GM20431 (cell line): Measurements from ENCODE around the gene MEIS2.

ENCODE experiments used
- in situ Hi-C: fragments of 300-500 bp; cut with MseI, MboI; formaldehyde crosslinking; loops from one replicate; pipeline ENCODE4 v1.15.0; 2020; ENCODE audit warnings: low sequenced_read_pairs; ENCODE audit not compliant: unreplicated experiment

Gene MEIS2

DNA sequence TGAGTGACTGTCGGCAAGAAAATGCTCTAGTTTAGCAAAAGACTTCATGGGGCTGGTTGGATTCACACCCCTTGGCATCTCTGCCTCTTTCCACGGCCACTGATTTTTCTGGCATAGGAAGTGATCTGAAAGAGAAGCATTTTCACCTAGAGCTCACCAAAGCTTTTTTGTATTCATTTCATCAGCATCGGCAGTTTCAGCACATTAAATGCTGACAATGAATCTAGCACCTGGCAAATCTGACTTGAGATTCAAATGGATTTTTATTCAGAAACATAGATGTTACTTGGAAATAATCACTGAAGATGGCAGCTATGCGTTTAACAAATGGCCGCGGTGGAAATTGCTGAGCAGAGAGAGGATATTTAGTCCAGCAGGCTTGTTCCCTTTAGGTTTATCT, 155.9 kb downstream of the MEIS2 start:
- in situ Hi-C loops = no loop called here

DNA sequence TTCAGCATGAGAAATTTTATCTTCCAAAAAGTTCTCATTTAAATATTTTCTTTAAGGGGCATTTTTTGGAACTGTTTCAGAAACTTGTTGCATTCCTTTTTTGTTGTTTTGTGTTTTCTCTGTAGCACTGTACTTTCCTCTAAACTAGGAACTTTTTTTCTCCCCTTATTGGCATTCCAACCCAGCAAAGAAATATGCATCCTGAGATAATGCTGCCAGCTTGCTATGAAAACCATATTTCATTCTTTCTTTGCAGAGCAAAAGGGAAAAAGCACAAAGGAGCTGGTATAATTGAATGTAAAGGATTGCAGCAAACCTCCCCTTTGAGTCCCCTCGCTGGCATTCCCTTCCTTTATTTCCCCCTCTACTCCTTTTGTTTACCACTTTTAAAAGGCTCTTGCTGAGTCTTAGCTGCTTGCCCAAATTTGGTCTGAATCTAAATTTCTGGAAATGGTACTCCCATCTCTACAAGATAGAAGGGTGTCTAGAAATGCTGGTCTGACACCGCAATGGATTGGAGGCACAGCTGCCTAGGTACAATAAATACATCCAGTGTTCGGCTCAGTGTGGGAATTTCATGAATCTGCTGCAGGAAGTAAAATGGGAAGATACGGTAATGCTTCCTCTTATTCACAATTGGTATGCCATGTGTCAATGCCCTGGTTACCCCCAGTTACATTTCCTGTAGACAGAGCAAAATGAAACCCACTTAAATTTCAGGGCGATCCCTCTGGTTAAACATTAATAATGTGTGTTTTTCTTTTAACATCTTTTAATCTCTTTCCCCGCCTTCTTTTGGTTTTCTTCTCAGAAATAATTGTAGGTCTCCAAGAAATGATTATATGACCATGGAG, 156.6 kb downstream of the MEIS2 start:
- in situ Hi-C loops = no loop called here

DNA sequence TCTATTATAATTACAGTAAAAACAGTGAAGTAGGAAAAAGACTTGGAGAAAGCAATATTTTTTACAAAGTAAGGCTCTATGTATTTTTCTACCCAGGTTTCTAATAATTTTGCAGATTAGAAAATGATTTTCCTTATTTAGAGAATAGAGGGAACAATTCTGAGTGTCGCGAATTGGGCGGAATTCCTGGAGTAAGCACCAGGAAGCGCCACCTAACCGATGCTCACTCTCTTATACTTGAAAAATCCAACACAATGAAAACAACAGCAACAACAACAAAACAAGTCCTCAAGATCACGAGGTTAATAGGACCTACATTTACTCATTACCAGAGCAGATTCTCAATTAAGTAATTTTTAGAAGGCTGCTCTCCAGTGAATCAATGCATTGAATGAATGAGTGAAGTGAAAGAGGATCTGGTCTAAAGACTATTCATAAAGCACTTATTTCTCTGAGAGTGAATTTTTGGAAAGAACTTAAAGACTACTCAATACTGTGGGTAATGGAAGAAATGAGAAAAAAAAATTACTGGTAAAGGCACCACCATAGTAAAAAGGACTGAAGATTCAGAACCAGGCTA, 158.0 kb downstream of the MEIS2 start:
- in situ Hi-C loops = no loop called here

DNA sequence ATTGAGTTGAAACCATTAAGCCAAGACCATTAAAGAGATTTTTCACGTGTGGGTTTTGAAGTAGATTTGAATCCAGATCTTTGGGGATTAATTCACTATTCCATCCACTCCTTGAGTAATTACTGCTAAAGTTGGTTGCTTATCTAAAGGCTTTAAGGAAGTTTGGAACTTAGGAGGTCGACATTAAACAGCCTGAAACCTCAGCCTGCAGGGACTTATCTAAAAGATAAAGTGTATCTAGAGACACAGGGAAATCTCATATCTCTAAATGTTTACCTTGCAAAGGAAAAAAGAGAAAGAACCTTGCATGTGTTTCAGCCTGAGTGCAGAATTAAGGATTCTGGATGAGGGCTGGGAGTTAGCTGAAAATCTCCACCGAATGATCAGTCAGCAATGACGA, 158.6 kb downstream of the MEIS2 start:
- in situ Hi-C loops = no loop called here

DNA sequence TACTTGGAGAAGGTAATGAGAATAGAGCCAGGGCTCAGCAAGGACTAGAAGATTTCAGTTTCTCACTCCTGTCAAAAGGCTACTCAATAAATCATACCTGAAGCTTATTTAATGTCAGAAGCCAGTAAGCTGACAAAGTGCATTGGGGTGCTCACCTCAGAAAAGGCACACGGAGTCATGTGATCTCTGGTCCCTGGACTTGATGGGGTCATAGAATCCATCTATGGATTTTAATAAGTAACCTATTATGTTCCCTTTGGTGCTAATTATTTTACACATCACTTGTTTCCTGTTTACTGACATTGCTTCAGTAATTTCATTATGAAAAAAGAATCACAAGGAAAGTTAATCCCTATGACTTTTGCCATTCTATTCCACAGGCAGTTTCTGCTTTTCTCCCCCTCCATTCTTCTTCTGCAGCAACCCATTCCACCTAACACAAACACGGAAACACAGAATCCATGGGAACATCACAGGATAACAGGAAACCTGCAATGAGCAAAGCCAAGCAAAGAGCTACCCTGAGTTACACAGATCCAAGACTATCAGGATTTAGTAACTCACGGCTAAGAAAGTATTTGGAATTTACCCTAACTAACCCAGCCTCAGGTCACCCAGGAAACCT, 159.6 kb downstream of the MEIS2 start:
- in situ Hi-C loops = no loop called here

DNA sequence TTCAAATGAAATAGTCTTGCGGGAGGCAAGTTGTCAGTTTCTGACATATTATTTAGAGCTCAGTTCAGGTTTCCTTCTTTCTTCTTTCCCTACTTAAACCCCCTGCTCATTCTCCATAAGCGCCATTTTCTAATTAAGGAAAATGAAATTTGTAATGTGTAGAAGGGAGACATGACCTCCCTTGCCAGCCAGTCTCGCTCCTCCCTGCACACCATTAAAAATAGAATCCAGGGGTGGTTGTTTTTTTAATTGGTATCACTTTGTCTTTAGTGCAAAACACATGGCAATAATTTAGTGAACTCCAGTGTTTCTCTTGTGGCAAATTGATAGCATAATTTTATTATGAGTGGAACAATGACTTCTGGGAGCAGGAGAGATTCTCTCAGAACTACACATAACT, 160.1 kb downstream of the MEIS2 start:
- in situ Hi-C loops = no loop called here

DNA sequence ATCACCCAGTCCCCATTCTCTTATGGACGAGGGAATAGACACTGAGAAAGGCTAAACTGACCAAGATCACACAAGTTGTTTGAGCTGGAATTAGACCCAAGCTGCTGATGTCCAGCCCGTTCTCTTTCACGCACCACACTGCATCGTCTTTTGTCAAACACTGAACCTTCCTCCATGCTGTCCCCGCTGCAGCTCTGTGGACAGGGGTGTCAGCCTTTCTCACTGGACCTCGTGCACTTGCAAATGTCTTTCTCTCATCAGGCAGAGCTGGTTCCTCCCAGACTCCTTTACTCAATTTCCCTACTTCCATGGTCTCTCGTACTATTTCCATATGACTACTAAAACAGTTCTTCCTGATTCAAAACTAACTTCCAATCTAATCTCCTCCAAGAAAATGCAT, 161.6 kb downstream of the MEIS2 start:
- in situ Hi-C loops = no loop called here

DNA sequence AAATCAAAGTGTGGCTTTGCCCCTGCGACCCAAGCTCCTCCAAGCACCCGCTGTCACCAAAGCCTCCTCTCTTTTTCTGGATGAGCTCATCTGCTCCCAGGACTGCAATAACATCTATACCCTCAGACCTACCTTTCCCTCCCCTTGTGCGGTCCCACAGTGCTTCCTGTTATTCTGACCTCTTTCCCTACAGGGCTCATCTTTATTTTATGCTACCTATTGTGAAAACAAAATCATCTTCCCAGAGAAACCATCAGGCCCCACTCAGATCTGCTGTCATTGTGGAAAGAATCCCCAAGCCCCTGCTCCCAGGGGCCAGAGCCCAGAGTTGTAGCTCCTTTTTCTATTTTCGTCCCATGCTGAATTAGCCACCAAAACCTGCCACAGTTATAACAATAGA, 162.2 kb downstream of the MEIS2 start:
- in situ Hi-C loops = no loop called here

DNA sequence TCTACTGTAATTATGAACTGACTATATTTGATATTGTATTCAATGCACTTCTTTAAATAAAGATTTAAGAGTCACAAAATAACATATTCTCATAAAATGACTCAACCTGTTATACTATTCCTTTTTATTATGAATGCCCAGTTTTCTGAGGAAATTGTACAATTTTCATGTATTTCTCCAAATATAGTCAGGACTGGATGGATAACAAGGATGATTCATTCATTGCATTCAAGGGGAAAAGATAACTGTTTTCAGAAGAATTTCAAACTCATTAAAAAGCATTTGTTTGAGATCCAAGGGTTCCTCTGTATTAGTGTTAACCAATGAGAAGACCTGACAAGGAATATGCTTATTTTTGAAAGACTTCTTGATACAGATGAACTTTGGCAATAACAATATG, 163.7 kb downstream of the MEIS2 start:
- in situ Hi-C loops = no loop called here

DNA sequence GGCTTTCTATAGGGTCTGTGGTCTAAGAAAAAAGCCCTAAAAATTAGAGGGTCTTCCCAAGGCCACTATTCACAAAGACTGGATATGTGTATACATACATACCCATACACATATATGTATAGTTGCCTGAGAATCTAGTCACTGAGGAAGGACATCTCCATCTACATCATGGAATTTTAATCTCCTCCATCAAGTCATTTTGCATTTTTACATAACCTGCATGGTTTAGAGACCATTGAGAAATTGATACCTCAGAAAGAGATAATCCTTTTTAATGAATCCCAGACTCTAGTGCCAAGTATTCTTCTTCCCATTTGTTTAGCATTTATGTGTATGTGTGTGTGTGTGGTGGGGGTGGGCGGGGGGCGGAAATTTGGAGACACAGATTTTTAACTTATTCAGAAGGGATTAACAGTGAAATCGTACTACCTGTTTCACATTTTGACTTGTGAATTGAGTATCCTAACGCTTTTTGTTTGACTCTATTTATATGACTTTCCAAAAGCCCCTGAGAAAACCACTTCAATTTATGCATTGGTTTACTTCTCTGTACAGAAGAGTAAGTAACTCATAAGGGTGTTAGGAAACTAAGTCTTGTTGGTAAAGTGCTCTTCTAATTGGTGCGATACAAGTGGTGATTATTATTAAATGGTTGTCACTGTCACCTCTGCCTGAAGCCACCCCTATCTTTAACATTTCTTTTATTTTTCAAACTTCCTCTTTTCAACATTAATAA, 166.9 kb downstream of the MEIS2 start:
- in situ Hi-C loops = no loop called here

DNA sequence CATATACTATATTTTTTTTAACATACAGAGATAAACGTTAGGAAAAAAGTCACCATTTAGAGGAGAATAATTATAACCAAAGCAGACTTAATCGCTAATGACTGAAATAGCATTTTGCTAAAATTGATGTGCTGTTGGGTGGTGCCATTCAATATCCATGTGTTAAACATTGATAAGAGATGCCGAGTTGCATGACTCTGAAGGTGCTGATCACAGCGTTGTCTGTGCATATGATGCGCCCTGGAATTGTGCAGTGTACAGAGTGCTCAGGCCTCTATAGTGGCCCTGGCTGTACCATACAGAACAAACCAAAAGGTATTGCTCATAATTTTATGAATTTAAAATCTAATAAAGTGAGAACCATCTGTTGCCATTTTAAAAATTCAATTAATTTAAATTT, 168.3 kb downstream of the MEIS2 start:
- in situ Hi-C loops = no loop called here

DNA sequence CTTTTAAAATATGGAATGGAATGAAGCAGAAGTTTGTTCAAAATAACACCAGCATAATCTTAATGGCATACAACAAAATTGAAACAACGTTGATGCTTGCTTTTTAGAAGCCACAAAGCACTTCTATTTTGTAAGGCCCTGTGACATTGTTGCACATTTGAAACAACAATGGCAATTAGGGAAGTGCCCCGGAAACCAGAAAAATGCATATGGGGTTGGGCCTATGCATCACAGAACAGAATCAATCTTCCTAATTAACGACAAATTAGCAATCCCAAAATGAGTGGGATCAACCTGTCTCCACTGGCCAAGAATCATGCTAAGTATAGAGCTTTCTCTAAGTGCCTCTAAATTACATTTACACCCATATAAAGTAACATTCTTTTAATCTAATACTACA, 168.9 kb downstream of the MEIS2 start:
- in situ Hi-C loops = no loop called here

DNA sequence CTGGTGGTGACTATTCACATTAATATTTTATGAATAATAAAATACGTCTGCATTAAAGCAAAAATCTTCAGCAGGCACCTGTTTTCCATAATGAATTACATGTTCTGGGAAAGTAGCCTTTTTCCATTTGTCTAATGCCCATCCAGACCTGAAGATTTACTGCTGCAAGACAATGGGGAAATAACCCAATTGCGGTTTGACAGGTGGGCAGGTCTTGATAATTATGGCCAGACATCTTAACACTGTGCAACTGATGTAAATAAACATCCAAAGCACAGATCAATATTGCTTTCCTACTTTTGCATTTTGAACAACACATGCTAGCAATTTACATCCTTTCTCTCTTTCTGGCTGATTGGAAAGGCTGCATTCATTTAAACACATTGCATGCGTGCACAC, 173.9 kb downstream of the MEIS2 start:
- in situ Hi-C loops = no loop called here

DNA sequence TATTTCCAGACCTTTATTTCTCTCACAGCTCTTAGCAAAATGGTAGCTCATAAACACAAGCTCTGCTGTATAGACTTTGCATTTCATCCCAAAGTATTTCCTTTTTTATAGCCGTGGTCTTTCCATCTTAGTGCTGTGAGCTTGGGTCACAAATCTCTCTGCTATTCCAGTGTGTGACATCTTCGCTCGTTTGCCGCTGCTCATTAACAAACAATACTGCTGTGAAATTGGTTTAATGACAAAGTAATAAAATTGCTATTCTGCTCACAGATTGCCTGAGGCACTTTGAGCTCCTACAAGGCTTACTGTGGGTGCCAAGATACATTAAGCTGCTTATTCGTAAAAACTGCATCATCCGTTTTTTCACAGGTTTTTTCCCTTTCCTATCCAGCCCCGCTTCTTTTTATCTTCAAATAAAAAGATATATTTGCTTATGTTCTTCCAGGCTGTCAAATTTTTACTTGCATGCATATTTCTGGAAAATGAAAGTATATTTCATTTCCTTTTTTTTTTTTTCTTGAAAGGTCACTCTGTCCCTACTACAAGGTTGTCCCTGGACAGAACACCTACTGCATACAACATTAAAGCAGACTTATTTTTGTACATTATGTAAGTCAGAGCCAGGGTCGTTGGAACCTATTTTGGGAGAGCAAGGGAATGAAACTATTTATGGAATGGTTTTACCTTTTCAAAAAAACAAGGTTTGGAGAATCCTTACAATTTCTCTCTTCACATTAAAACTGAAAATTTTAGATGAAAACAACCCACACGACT, 174.5 kb downstream of the MEIS2 start:
- in situ Hi-C loops = no loop called here

DNA sequence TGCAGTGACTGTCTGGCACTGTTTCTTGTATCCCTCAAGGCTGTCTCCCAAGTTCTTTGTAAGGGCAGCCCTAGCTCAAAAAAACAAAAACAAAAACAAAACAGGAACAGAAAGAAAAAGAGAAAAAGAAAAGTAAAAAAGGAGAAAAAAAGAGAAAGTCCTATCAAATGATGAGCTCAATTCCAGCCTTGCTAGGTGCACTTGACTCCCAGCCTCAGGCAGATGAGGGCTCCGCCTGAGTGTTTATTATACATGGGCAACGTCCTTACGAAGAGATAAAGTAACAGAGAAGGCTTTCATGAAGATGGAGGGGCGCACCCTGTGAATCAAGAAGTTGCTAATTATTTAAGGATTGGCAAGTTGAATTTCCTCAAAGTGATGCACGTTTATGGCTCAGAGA, 175.3 kb downstream of the MEIS2 start:
- in situ Hi-C loops = no loop called here

DNA sequence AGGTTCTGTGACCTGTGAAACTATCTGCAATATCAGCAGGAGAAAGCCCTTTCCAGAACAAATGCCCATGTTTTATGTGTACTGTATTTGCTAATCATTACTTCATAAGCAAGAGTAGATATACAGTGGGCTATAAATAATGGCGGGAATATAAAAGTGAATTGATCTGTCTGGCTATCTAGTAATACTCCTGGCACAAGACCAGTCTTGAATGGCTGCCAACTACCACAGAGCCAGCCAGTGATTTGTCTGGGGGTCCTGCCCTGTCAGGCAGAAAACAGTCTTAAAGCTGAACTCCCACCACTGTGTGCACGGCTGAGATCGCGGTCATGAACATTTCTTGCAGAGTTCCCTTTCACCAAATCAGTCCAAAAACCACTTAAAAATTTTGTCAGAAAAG, 176.3 kb downstream of the MEIS2 start:
- in situ Hi-C loops = no loop called here

DNA sequence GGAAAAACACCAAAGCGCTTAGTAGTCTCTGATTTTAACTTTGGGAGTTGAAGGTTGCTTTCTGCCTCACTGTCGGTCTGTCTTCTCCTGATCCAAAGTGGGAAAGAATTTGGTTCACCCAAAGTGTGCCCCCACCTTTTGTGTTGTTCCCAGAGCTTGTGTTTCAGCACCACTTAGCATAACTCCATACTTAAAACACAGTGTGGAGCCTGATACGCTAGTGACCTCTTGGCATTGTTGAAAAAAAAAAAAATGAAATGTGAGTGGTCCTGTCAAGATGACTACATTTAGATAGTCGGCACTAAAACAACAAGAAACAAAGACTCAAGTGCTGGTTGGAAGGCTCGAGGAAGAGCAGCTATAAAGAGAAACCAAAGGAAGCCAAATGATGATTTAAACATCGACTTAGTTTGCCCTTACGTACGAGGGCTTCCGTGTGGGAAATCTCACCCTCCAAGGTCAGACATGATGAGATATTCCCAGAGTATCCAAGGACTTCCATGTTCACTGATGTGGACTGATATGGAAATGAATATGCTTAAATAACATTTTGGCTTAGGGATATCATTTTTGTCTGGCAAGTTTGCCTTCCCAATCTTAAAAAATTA, 178.8 kb downstream of the MEIS2 start:
- in situ Hi-C loops = no loop called here

DNA sequence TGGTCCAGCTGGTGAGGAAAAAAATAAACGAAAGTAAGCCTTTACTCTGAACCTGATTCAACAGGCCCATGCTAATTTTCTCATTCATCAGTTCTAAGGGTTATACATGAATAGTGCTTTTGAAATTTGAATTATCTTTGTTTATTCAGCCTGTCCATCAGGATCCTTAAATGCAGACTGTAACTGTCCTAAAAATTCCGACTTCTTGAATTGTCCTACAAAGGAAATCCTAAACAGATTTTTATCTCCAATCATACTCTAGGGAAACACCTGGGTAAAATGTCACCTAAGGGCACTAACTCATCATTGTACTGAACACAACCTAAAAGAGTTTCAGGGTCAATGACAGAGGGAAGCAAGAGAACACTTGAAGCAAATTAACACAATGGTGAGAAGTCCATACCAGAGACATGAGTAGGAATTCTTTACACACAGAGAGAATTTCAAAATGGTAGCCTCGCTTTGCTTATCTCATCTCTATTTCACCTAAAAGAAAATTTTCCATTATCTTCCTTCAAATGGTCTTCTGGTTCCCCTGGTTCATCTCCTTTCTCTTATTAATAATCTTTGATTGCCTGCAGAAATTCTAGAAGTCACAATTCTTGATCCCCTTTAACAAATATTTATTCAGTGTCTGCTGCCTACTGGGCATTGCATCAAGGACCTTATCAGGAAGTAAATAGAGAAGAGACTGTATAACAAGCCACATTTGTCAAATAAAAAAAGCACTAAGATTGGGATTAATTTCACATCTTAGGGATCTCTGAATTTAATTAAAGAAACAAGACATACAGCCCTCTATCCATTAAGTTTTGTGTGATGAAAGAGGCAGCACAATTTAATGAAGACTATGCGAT, 182.7 kb downstream of the MEIS2 start:
- in situ Hi-C loops = no loop called here
